Calu3 (cell line): Measurements from ENCODE around the gene GLRA3. TPM values are rescaled to one million over a fixed set of nuclear protein-coding genes. Genes with fewer than 3 reads are reported as not detected.

Experiments
- BruUV-seq: library from RNA; stranded (reverse); fragments of 400-500 nt; replicated peaks from 2 replicates; lab custom pipeline; 2021; lab: Mats Ljungman, UMichigan
- CTCF ChIA-PET: fragments of 300-600 bp; sonication (Branson Sonifier 250); formaldehyde crosslinking; loops from one replicate; lab custom pipeline; 2022; ENCODE audit warnings: antibody characterized with exemption; lab: Charles Lee
- DNase-seq: peaks from one replicate; pipeline ENCODE4 v3.0.0; 2022
- H3K27ac Mint-ChIP-seq: one replicate; pipeline ENCODE4 v1.8.0; 2022; ENCODE audit warnings: mixed read lengths; ENCODE audit not compliant: unreplicated experiment
- H3K27me3 Mint-ChIP-seq: one replicate; pipeline ENCODE4 v1.8.0; 2022; ENCODE audit warnings: mixed read lengths; ENCODE audit not compliant: unreplicated experiment
- H3K36me3 Mint-ChIP-seq: one replicate; pipeline ENCODE4 v1.8.0; 2022; ENCODE audit warnings: mild to moderate bottlenecking, moderate library complexity, mixed read lengths; ENCODE audit not compliant: insufficient read depth, unreplicated experiment
- H3K4me1 Mint-ChIP-seq: one replicate; pipeline ENCODE4 v1.8.0; 2022; ENCODE audit warnings: mild to moderate bottlenecking, low read depth, mixed read lengths; ENCODE audit not compliant: unreplicated experiment
- H3K4me3 Mint-ChIP-seq: one replicate; pipeline ENCODE4 v1.8.0; 2022; ENCODE audit warnings: mild to moderate bottlenecking, low read depth, moderate library complexity, mixed read lengths; ENCODE audit not compliant: unreplicated experiment
- H3K9me3 Mint-ChIP-seq: one replicate; pipeline ENCODE4 v1.8.0; 2022; ENCODE audit warnings: low read depth, mixed read lengths; ENCODE audit not compliant: unreplicated experiment
- CTCF ChIP-seq: fragments of 200-600 bp; IDR thresholded peaks from one replicate; pipeline ENCODE4 v1.8.0; 2022; ENCODE audit warnings: antibody characterized with exemption; ENCODE audit not compliant: unreplicated experiment
- intact Hi-C: fragments of 100-400 bp; cut with micrococcal nuclease; formaldehyde crosslinking; loops from one replicate; pipeline ENCODE4 v1.10.0; 2022; ENCODE audit not compliant: unreplicated experiment
- total RNA-seq: library from RNA; stranded (reverse); gene quantifications from 2 replicates; pipeline ENCODE4 v1.2.3, GENCODE V29; 2022

The GLRA3 gene
- total RNA-seq, 1 experiment from 2014 or later, result 0.07 TPM

DNA sequence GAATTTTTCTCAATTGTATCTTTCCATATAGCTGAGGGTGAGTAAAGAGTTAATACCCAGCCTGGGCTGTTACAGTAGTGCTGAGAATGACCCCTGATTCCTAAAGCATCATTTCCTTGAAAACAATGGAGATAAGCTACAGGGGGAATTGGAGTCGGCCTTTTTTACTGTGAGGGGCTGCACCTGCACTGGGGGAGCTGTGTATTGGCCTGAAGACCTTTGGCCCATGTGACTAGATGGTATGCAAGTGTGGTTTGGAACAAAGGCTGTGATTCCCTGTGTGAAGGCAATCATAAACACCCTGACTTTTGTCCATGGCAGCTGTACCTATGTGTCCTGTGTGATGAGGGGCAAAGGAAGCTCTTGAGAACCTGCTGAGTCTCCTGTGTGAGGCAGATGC lies 182.7 kb downstream of the GLRA3 start:
- intact Hi-C loops, result no loop called here
- no TSS peak for BruUV-seq
- H3K4me3 Mint-ChIP-seq, result no peak overlapping the region
- no peaks in the 10 kb centered on the region for H3K4me1 Mint-ChIP-seq
- TF ChIP-seq CTCF, result no peak
- DNase-seq, result no peak
- no peaks in the 10 kb centered on the region for H3K27me3 Mint-ChIP-seq
- H3K27ac Mint-ChIP-seq, result no peak overlapping the region
- H3K36me3 Mint-ChIP-seq, result no peaks in the 10 kb centered on the region
- CTCF ChIA-PET, result no interaction called here
- no peaks in the 10 kb centered on the region for H3K9me3 Mint-ChIP-seq

DNA sequence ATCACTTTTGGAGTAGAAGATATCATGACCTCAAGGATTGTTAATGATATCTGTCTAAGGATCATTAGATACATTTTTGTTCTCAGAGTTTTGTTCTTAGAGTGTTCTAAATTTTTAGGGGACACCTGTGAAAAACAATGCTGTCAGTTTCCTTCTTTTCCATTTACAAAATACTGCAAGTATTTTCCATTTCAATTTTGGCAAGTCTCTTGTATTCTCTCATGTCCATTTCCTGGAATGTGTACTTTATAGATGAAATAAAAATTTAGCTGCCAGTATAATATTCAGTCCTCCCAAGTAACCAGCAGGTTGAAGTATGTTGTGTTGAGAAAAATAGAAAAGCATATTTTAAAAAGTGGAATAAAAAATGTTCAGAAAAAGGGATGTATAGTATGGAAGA lies 188.9 kb downstream of the GLRA3 start:
- BruUV-seq, result no TSS peak
- H3K27ac Mint-ChIP-seq, result no peak overlapping the region
- no peak for DNase-seq
- no peaks in the 10 kb centered on the region for H3K36me3 Mint-ChIP-seq
- H3K4me1 Mint-ChIP-seq, result no peaks in the 10 kb centered on the region
- no peak for TF ChIP-seq CTCF
- CTCF ChIA-PET, result no interaction called here
- no peak overlapping the region for H3K4me3 Mint-ChIP-seq
- intact Hi-C loops, result no loop called here
- H3K9me3 Mint-ChIP-seq, result no peaks in the 10 kb centered on the region
- H3K27me3 Mint-ChIP-seq, result no peaks in the 10 kb centered on the region

GRCh38 chr4:174635732-174636131 lies 193.3 kb downstream of the GLRA3 start:
- CTCF ChIA-PET, result no interaction called here
- H3K9me3 Mint-ChIP-seq, result no peaks in the 10 kb centered on the region
- H3K27ac Mint-ChIP-seq, result no peak overlapping the region
- intact Hi-C loops, result no loop called here
- no peak overlapping the region for H3K4me3 Mint-ChIP-seq
- TF ChIP-seq CTCF, result no peak
- no peak for DNase-seq
- H3K36me3 Mint-ChIP-seq, result no peaks in the 10 kb centered on the region
- no TSS peak for BruUV-seq
- no peaks in the 10 kb centered on the region for H3K27me3 Mint-ChIP-seq
- H3K4me1 Mint-ChIP-seq, result no peaks in the 10 kb centered on the region

- H3K4me3 Mint-ChIP-seq, result no peak overlapping the region
- CTCF ChIA-PET, result no interaction called here
- H3K27ac Mint-ChIP-seq, result no peak overlapping the region
- BruUV-seq, result no TSS peak
- intact Hi-C loops, result loop anchor here (5.0 kb wide), 1 partner anchor 79 kb away; no protein-coding TSS in a partner anchor
- H3K27me3 Mint-ChIP-seq, result no peaks in the 10 kb centered on the region
- no peak for DNase-seq
- TF ChIP-seq CTCF, result no peak
- H3K4me1 Mint-ChIP-seq, result no peaks in the 10 kb centered on the region
- no peaks in the 10 kb centered on the region for H3K36me3 Mint-ChIP-seq
- no peaks in the 10 kb centered on the region for H3K9me3 Mint-ChIP-seq
Observed at GRCh38 chr4:174633399-174633798, 195.6 kb downstream of the GLRA3 start.
